Fibroblast of the conjunctiva (primary cell): ENCODE data around the gene IGSF22.

Experiments used
- DNase-seq: peaks from one replicate; pipeline ENCODE4 v3.0.0-alpha.2; 2010; ENCODE audit warnings: low read depth

IGSF22 gene

DNA sequence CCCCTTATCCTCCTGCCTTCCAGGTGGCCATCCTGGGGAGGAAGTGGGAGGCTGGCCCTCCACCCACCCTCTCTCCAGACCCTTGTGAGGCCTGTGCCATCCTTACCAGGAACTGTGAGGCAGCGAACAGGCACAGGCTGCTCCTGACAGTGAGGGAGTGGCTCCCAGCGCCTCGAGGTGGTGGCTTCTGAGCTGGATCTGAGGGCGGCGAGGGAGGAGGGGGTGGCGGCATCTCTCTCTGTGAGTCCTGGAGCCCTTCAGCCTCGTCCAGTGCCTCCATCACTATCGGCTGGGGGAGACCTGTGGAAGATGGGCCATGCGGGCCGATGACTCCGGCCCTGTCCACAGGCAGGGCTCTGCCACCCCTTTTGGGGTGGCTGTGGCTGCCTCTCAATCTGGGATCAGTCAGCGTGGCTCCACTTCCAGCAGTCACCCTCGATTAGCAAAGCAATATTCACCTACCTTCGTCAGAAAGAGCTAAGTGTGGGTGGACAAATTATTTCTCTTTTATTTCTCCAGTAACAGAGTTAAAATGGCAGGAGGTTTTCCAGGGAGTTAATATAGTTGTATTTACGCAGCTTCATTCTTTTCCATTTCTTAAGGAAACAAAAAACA, 18.0 kb upstream of the IGSF22 start:
- DNase-seq, result no peak

DNA sequence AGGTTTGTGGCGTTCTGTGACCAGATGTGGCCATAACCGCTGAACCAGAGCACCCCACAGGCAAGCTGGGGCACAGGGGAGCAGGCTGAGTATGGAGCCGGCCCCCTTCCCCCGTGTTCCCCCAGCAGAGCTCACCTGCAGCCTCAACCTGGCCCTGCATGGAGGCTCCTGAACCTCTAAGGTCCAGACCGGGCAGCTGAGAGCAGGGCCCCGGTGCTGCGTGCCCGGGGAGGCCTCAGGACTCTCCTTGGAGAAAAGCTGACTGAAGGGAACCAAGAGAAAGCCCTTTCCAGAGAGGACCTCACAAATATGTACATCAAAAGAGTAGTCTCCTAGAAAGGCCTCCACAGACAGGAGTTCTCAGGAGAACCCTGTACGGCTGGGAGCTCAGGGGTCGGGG, 17.4 kb upstream of the IGSF22 start:
- no peak for DNase-seq

DNA sequence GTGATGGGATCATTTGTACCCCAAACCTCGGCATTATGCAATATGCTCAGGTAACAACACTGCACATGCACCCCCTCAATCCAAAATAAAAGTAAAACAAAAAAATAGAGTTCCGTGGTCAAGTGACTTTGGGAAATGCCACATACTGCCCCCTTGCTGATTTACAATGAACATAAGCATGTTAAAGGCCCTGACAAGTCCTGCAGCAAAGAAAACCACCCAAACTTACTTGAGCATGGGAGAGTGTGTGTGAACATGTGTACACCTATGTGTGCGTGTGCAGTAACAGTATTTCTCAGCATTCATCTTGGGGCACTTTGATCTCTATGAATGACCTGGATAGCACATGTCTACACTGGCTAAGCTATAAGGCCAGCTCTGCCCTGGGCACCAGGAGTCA, 15.8 kb upstream of the IGSF22 start:
- no peak for DNase-seq

DNA sequence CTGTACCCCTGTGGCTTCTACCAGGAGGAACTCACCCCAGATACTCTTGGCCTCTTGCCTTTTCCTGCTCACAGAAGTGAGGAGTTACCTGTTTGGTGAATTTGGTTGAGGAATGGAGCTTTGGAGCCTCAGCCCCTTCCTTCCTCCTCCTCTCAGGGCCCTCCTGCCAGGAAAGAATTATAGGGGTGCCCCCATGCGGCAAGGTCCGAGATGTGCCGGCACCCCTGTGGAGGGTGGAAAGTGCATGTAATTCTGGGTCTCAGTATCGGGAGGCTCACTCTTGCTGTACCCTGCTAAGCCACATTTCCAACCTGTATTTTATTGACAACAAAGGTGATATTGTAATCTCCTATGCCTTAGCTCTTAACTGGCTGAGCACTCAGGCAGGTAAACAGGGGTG, 13.7 kb upstream of the IGSF22 start:
- no peak for DNase-seq

DNA sequence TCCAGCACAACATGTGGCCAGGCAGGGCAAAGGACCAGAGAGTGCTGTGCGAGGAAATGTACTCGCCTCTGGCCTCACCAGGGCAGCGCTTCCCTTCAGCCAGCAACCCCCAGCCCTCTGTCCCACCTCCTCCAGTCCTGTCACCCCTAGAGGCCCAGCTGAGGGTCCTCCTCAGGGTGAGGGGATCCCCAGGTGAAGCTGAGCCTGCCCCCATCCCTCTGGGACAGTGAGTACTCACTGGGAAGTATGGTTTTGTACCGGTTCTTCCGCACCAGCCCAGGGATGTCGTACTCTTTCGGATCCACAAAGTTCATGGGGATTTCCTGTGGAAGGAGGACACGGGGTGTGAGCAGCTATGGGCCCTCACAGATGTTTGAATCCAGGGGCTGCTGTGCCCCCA, 11.7 kb upstream of the IGSF22 start:
- DNase-seq, result no peak

DNA sequence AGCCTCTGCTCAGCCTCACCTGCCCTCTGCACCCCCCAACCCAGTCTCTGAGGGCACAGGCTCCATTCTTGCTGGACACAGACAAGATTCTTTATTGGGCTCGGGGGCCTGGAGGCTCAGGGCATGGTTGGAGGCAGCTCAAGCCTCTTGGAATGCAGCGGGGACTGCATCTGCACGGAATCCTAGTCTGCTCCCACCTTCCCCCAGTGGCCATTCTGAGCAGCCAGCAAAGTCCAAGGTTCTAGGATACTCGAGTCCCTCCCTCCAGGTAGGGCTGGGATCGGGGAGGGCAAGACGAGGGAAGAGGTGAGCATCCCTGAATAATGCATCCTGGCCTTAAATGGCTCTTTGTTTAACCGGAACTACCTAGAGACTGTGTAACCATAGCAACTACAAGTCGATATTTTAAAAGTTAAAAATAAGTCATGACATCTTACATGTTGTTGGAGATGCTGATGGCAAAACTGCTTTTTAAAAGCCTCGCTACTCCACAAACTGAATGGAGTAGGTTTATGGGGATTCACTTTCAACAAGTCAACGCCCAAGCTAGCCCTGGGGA, 10.7 kb upstream of the IGSF22 start:
- DNase-seq, result no peak

DNA sequence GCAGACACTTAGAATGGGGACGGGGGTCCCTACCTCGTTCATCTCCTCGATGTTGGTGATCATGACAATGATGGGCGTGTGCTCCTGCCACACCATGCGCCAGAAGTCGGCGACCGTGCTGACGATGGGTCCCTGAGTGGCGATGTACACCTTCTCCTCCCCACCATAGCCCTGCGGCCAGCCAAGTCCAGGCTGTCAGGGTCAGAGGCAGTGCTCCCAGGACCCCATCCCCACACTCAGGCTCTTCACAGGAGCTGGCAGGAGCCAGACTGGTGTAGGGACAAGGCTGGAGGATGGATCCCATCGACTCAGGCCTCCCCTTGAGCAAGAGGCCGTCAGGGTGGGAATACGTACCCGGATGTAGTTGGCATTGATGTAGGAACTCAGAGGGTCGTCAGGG, 7.2 kb upstream of the IGSF22 start:
- no peak for DNase-seq

DNA sequence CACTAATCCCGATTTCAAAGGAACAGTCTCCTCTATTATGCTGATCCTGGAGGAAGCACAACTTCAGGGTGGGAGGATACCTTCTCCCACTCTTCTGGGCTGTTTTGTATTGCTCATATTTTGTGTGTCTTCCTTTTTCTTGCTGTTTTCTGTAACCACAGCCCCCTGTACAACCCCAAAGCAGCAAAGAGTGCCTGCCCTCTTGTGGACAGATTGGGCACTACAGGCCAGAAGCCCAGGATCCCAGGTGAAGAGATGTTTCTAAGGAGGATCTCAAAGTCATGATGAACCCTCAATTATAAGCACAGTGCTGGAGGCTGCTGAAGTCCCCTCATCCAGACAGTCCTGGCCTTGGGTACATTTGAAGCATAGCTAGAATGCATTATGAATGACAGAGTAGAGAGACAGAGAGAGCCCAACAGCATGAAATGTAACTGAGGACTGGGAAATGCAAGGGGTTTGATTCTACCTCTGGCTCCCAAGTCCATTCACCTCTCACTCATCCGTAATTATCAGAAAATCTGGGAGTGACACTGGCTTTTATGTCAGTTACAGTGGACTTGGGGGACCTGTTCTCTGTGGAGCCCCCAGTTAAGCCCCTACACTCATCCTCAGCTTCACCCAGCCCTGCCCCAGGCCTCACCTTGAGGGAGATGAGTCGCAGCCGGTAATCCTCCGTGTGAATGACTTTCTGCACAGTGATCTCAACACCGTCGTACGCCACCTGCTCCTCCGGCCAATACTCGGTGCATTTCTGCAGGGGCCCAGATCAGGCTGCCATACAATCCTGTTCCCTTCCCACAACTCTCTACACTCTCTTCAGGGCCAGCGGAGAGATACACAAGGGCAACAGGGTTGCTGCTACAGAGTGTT, 6.2 kb upstream of the IGSF22 start:
- no peak for DNase-seq

DNA sequence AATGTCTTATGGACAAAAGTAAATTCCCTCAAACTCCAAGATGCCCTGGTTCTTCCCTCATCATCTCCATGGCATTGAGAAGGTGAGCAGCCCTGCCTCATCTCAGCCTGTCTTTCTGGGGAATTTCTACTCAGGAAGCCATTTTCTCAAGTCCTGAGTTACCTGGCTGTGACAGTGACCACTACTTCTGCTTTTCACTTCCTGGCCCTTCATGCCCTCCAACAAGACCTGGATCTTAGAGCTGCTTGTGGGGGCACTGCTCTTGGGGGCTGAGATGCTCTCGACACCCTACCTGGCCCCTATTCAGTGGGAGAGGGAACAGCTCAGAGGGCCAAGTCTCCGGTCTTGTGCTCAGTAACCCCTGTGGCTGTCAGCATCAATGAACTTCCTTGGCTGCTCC, 5.5 kb upstream of the IGSF22 start:
- no peak for DNase-seq

DNA sequence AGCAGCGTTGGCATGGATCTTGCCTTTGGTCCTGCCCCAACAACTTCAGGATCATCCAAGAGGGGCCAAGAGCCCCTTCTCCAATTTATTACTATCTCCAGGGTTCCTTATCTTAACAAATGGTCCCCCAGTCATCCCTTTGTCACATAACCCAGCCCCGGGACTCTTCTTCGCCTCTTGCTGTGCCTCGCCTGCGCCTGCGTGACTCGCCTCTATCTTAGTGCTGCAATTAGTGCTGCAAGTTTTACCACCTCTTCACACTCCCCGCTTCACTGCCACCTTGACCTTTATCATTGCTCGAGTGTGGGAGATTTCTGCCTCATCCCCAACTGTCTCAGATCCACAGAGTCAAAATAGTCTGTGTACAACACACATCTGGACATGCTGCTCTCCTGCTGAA, 4.0 kb upstream of the IGSF22 start:
- no peak for DNase-seq

DNA sequence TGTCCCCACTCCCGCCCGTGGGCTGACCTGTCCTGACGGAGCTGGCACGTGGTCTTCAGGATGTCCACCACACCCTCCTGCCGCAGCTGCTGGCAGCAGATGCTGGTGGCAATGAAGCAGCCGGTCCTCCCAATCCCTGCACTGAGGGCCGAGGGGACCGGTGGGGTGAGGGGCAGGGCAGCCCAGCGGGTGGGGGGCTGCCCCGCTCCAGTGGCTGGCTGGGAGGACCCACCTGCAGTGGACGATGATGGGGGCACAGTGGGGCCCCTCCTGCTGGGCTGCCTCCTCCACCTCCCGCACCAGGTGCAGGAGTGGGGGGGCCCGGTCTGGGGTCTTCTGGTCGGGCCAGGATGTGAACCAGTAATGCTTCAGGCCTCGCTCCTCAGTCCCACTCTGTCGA, 3.4 kb upstream of the IGSF22 start:
- DNase-seq, result no peak

DNA sequence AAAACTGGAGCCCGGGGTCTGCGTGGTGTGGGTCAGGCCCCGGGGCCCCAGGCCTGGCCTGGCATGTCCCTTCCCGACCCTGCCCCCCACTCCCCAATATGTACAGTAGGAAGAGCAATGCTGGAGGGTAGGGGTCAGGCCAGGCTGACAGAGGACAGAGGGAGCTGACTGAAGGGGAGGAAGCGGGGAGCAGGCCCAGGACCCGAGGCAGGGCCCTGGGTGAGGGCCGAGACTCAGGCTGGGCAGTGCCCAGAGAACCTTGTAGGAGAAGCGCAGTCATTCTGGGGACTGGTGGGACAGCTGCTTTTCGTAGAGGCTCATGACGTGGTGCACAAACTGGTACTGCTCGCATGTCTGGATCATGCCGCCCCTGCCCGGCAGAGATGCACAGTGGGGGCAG, 2.7 kb upstream of the IGSF22 start:
- DNase-seq, result no peak

DNA sequence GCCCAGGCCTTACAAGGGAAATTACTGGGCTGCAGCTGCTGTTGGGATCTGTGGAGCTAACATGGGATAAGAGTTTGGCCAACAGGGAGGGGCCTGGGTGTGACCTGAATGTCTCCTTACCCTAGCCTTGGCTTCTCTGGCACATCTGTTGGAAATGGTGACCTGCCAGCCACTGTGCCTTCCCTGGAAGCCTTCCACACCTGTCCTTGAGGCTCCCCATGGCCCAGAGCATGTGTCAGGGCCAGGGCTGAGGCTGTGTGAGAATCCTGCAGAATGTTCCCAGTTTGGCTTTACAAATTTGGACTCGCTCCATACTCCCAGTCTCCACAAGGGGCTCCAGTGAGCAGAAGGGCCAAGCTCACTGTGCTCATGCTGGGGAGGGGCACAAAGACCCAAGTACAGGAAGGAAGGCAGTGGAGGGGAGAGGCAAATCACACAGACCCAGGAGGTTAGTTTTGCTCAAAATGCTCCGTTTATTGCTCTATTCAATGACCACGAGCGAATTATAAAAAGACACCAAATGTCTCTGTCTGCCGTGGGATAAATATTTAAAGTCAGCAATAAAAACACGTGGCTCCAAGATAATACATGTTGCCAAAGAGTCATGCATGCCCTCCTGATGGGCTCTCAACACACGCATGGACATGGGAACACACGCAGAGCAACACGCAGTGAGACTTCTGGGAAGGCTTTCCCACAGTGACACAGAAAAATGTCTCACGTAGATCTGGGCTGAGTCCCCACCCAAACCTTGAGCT, 1.7 kb upstream of the IGSF22 start:
- DNase-seq, result no peak

DNA sequence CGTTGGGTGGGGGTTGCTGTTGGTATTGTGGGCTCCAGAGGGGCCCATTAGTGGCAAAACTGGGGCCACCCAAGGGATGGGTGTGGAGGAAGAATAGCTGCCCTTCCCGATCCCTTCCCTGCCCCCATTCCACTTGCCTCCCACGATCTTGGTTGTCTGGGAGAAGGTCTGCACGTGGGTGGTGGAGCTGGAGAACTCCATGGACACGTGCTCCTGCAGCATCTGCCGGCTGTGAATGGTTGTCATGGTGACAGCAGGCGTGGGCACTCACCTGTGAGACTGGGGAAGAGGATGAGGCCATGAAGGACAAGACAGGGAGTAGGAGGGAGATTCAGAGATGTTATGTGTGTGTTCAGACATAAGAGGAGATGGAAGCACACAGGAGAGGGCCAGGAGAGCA, 2.0 kb downstream of the IGSF22 start:
- no peak for DNase-seq

DNA sequence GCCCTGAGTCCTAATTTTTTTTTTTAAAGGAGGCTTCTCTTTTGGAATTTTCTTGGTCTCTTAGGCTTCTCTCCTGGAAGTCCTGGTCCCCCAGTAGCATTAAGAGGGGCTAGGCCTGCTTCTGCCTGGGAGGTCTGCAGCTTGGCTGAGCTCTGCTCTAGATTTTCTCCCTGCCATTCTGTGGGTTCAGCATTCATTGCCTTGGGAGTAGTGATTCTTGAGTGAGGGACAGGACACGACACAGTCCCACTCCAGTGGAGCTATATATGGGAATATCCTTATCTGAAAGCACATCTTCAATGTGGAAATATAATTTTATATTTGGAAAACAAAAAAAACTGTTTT, 3.7 kb downstream of the IGSF22 start:
- DNase-seq, result no peak

DNA sequence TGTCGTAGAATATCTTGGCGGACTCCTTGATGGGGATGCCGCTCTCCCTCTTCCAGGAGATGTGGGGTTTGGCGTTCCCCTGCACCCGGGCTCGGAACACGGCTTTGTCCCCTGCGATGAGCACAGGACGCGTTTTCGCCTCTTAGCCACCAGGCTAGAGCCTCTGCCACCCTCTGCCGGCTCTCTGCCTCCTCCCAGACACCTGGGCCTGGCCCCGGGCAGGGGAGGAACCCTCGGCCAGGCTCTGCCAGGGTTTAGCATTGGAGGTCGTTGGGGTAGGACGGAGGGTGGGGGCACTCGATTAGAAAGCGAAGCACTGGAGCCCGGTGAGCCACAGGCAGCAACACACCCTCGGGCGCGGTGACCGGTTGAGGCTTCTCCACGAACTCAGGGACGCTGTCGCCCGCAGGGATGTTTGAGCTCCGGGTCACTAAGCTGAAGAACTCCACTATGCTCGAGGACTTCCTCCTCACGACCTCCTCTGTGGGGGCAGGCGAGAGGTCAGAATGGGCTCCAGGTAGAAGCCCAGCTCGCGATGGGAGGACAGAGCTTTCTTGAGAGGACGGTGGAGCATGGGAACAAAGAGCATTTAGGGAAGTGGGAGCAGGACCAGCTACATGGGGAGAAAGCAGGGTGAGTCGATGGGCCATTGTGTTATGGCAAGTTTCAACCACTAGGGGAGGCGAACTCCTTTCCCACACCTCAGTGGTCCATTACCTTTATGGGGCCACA, 4.3 kb downstream of the IGSF22 start:
- no peak for DNase-seq

DNA sequence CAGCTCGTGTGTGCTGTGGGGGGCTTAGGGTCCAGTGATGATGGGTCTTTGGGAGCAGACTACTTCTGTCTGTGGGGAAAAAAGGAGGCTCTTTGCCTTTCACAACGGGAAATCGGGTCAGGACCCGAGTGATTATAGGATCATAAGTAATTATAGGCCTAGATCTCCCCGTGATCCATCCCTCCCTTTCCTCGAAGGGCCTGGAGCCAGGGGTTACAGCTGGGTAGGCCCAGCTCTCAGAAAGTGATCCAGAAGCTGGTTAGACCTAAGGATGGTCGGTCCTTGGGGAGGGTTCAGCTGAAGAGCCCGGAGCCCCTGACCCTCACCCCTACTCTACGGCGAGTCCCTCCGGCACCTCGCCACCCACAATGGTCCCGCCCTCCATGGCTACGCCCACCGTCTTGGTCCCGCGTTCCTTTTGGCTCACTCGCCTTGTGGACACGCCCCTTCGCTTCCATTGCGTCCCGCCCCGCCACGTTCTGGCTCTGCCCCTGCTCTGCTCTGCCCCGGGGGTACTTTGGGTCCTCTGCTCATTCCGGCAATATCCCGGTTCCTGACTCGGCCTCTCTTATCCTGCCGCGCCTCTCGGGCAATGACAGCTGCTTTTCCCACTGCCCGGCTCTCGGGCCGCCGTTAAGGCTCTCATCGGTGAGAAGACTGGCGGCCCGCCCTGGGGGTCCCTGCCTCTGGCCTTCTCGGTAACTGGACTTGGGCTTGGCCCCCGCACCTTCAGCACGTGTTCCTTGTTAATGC, 5.0 kb downstream of the IGSF22 start:
- peak; percentile 43 for DNase-seq

DNA sequence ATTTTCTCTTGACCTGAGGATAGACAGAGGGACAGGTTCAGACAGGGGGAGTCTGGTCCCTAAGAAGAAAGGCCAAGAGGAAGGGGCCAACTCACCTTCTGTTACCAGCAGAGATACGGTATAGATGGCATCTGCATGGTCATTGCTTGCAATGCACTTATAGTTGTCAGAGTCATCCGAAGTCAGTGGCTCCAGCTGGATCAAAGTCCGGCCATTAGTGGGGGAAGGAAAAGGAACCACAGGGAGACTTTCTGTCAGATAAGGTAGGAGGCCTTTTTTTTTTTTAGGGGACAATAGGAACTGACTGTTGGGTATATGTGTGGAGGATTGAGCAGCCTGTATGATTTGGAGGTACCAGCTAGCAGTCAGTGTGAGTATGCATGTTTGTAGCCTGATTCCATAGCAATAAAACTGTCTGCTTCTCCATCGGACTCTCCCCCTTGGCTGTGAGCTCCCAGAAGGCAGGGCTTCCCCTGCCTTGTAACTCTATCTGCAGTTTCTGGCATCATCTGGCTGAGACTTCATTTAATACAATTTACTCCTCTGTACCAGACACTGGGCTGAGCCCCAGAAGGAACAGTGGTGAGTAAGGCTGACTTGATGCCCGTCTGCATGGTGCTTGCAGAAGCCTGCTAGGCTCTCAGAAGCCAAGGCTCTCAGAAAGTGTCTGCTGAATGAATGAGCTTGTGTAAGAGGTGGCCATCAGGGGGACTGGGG, 5.7 kb downstream of the IGSF22 start:
- DNase-seq, result peak; percentile 39

DNA sequence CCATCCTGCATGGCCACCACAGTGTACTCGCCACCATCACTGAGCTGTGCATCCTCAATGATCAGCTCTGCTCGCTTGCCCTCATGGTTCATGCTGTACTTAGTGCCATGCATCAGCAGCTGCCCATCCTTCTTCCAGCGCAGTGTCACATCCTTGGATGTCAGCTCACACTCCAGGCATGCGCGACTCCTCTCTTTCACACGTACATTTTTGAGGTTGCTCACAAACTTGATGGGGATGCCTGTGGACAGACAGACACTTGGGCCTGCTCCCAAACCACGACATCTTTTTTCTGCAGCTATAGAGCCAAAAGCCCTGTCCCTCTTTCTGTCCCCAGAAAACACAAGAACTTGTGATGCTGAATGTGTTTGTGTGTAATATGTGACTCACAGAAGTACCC, 10.5 kb downstream of the IGSF22 start:
- DNase-seq, result no peak

DNA sequence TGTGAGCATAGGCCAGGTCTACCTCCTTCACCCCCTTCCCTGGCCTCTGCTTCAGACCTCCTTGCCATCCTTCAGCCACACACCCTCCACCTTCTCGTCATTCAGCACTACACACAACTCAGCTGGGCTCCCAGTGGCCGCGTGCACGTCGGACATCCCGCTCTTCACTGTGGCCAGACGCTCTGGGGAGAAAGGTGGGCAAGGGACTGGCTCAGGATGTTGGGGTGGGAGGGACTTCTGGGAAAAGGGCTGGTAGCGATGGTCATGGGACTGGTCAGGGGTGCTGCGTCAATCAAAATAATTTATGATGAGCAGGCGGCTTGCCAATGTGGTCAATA, 11.6 kb downstream of the IGSF22 start:
- no peak for DNase-seq
